ENCODE measurements around the gene ZNF892. TPM values are rescaled to one million over a fixed set of nuclear protein-coding genes. Genes with fewer than 3 reads are reported as not detected.

Gene ZNF892
- total RNA-seq, 1 experiment from 2014 or later, result 3.5 TPM

GRCh38 chr2:95215018-95215612 is 7.8 kb downstream of the ZNF892 start:
- H3K27me3 ChIP-seq (replicated peaks; ENCODE audit: control insufficient read depth, insufficient read depth, low read length), result no peaks in the 10 kb centered on the region
- Mint-ChIP-seq H3K27ac (ENCODE audit: unreplicated experiment) (no peak overlapping the region), H3K4me3 (ENCODE audit: unreplicated experiment) (no peak overlapping the region), H3K9me3 (ENCODE audit: unreplicated experiment) (peaks cover 82% of the 10 kb centered on the region), H3K27me3 (ENCODE audit: insufficient read depth, unreplicated experiment) (no peaks in the 10 kb centered on the region), H3K36me3 (ENCODE audit: insufficient read depth, unreplicated experiment) (peaks cover 6% of the 10 kb centered on the region), H3K4me1 (ENCODE audit: low read depth, unreplicated experiment) (no peaks in the 10 kb centered on the region)
- H3K4me3 ChIP-seq (ENCODE audit: low read depth, low read length), result no peak overlapping the region
- no peaks in the 10 kb centered on the region for H3K4me1 ChIP-seq
- no TSS peak for BruUV-seq (replicated peaks)
- H3K36me3 ChIP-seq (ENCODE audit: control insufficient read depth, insufficient read depth, low read length), result no peaks in the 10 kb centered on the region; the same call in 1 of the 2 replicates
- POLR2A ChIA-PET, result no interaction called here
- intact Hi-C loops (cut with micrococcal nuclease; ENCODE audit: unreplicated experiment), result no loop called here
- peaks cover 51% of the 10 kb centered on the region for H3K9me3 ChIP-seq
- CTCF ChIA-PET, result no interaction called here
- no peak for DNase-seq
- no peak for TF ChIP-seq CTCF (IDR thresholded peaks at IDR 0.05; ENCODE audit: insufficient read depth in 1 of 2, low read depth in 1 of 2, low read length in 1 of 2, severe bottlenecking in 1 of 2, unreplicated experiment in 1 of 2)

GRCh38 chr2:95220449-95220848 is 13.1 kb downstream of the ZNF892 start:
- Histone ChIP-seq H3K4me1 (no peaks in the 10 kb centered on the region), H3K4me3 (ENCODE audit: low read depth, low read length) (no peak overlapping the region), H3K9me3 (peaks cover 40% of the 10 kb centered on the region), H3K36me3 (ENCODE audit: control insufficient read depth, insufficient read depth, low read length) (no peaks in the 10 kb centered on the region), H3K27me3 (replicated peaks; ENCODE audit: control insufficient read depth, insufficient read depth, low read length) (no peaks in the 10 kb centered on the region)
- H3K27ac Mint-ChIP-seq (ENCODE audit: unreplicated experiment), result no peak overlapping the region
- POLR2A ChIA-PET, result no interaction called here
- H3K9me3 Mint-ChIP-seq (ENCODE audit: unreplicated experiment), result peaks cover 56% of the 10 kb centered on the region
- H3K36me3 Mint-ChIP-seq (ENCODE audit: insufficient read depth, unreplicated experiment), result no peaks in the 10 kb centered on the region
- H3K4me1 Mint-ChIP-seq (ENCODE audit: low read depth, unreplicated experiment), result no peaks in the 10 kb centered on the region
- CTCF ChIA-PET, result no interaction called here
- no peak for DNase-seq
- no peaks in the 10 kb centered on the region for H3K27me3 Mint-ChIP-seq (ENCODE audit: insufficient read depth, unreplicated experiment)
- intact Hi-C loops (cut with micrococcal nuclease; ENCODE audit: unreplicated experiment), result no loop called here
- BruUV-seq (replicated peaks), result no TSS peak
- TF ChIP-seq CTCF (IDR thresholded peaks at IDR 0.05; ENCODE audit: insufficient read depth in 1 of 2, low read depth in 1 of 2, low read length in 1 of 2, severe bottlenecking in 1 of 2, unreplicated experiment in 1 of 2), result no peak
- H3K4me3 Mint-ChIP-seq (ENCODE audit: unreplicated experiment), result no peak overlapping the region

DNA sequence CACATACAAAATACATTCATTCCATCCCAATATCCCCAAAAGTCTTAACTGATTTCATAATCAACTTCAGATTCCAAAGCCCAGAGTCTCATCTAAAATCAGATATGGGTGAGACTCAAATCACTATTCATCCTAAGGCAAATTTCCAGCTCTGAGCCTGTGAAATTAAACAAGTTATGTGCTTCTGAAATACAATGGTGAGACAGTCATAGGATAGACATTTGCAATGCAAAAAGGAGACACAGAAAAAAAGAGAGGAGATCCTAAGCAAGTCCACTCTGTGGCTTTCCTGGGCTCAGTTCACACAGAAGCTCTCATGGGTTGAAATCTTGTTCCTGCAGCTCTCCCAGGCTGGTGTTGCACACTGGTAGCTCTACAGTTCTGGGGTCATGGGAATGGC is 18.3 kb downstream of the ZNF892 start:
- Histone ChIP-seq H3K9me3 (peaks cover 10% of the 10 kb centered on the region), H3K27me3 (replicated peaks; ENCODE audit: control insufficient read depth, insufficient read depth, low read length) (no peaks in the 10 kb centered on the region), H3K4me1 (no peaks in the 10 kb centered on the region), H3K36me3 (ENCODE audit: control insufficient read depth, insufficient read depth, low read length) (no peaks in the 10 kb centered on the region), H3K4me3 (ENCODE audit: low read depth, low read length) (no peak overlapping the region)
- no peak for DNase-seq
- Mint-ChIP-seq H3K4me3 (ENCODE audit: unreplicated experiment) (no peak overlapping the region), H3K4me1 (ENCODE audit: low read depth, unreplicated experiment) (no peaks in the 10 kb centered on the region), H3K36me3 (ENCODE audit: insufficient read depth, unreplicated experiment) (no peaks in the 10 kb centered on the region), H3K27ac (ENCODE audit: unreplicated experiment) (no peak overlapping the region), H3K9me3 (ENCODE audit: unreplicated experiment) (peaks cover 12% of the 10 kb centered on the region), H3K27me3 (ENCODE audit: insufficient read depth, unreplicated experiment) (peaks cover 3% of the 10 kb centered on the region)
- CTCF ChIA-PET, result no interaction called here
- intact Hi-C loops (cut with micrococcal nuclease; ENCODE audit: unreplicated experiment), result no loop called here
- no TSS peak for BruUV-seq (replicated peaks)
- POLR2A ChIA-PET, result no interaction called here
- TF ChIP-seq CTCF (IDR thresholded peaks at IDR 0.05; ENCODE audit: insufficient read depth in 1 of 2, low read depth in 1 of 2, low read length in 1 of 2, severe bottlenecking in 1 of 2, unreplicated experiment in 1 of 2), result no peak
